SKM-1 treated with dmso at 0.1 percent for 144 hours (cell line): Measurements from ENCODE around the gene PC.

Experiments
- DNase-seq: peaks from one replicate; lab custom pipeline; 2025; ENCODE audit not compliant: unreplicated experiment; lab: John Stamatoyannopoulos, UW

Gene PC

DNA sequence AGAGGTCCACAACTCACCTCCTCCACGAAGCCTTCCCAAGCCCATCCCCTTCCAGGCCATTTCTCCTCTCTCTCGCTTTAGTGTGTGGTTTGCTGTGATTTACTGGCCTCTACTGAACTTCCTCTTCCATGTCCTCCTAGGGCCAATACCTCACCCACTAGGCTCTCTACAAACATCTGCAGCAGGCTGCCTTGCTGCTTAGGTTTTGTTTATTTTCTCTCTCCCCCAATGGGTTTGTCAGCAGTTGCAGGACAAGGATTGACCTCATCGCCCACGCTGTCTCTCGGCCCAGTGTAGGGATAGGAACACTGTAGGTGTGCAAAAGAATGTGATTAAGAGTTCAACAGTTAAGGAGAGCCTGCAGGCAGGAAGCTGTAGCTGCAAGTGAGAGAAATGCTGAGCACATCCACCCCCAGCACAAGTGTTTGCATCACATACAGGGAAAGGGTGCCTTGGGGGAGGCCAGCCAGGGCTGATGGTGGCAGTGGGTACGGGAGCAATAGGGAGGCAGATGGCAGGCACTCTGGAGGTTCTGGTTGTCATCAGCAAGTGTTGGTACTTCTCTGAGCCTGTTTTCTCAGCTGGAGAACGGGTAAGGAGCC, 1.4 kb downstream of the PC start:
- DNase-seq, result peak; percentile 51

- no peak for DNase-seq
Observed at GRCh38 chr11:66953081-66953833, 4.9 kb downstream of the PC start.

DNA sequence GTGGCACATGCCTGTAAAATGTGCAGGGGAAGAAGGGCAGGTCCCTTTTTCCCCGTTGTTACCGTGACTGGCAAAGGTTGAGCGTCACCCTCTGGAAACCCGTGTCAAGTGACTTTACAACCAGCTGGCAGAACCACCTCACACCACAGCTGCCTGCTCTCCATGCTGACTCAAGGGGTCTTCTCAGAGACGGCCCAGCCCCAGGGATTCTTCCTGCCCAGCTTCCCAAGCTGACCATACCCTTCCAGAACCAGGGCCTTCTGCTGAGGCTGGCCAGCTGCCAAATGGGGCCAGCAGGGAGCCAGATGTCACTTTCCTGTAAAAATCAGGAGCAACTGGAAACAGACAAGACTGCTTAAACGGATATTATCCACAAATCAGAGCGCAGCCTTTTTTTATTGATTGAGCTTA, 6.3 kb downstream of the PC start:
- no peak for DNase-seq

GRCh38 chr11:66951135-66951534, 7.0 kb downstream of the PC start:
- no peak for DNase-seq

- DNase-seq, result no peak
Observed at GRCh38 chr11:66950112-66950535, 8.1 kb downstream of the PC start.

- no peak for DNase-seq
Observed at GRCh38 chr11:66938582-66939135, 19.5 kb downstream of the PC start.

- no peak for DNase-seq
Observed at GRCh38 chr11:66937193-66937733, 20.9 kb downstream of the PC start.

DNA sequence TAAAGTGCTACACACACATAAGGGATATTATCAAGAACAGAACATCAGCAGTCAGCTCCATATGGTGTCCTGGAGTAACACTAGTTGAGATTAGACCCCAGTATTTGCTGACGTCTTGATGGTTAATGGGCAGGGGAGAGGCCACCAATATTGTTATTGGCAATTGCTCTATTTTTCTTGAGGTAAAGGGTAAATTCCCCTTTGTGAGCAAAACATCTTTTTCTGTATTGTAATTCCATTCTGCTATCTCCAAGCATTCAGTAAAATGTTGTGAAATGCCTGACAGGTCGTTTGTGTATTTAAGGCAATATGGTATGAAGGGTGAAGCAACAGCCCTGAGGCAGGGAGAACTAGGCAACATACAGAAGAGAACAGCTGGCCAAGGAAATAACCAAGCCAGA, 21.9 kb downstream of the PC start:
- no peak for DNase-seq

DNA sequence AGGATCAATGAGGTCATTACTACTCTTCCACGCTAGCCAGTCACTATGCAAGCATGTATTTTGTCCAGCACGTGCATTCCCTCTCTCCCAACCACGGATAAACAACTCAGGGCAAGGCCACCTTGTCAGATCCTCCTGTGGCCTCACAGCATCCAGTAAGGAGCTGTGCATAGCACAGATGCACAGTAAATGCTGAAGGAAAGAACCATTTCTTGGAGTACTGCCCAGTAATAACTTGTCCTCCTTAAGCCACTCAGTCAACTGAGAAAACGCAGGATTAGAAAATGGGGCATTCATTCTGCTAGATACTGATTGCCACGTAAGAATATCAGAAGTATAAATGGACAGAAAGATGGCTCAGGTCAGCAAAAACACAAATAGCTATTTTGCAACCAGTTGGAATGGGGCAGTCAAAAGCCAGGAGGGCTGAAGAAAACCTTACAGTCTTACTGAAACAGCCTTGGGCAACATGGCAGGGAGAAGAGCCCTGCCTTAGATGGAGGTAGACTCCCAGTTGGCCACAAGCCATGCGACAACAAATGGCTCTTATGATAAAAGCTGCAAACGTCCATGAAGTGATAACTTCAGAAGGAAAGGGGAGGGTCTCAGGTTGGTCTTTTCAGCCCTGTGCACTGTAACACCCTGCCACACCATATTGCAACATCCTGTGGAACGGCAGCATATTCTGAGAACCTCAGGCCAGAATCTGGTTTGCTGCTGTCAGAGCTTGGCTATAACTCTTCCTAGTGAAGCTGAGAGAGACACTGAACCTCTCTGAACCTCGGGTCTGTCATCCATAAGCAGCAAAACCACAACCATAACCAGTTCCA, 23.0 kb downstream of the PC start:
- DNase-seq, result peak; percentile 38

GRCh38 chr11:66933531-66933930, 24.7 kb downstream of the PC start:
- DNase-seq, result no peak

DNA sequence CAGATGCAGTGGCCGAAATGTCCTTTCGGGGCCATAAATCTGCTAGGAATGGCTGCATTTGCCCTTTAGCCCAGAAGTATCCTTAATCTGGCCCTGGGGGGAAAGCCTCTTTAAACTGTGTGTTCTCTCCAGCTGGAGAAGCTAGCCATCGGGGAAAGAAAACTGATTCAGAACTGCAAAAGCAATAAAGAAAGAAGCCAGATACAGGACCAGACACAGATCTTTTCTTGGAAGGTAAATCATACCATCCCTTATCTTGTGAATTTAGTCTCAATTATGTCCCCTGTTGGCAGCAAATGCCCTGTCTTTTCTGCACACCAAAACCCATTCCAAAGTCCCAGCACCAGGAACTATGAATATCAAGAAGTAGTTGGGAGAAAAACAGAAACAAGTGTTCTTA, 25.6 kb downstream of the PC start:
- no peak for DNase-seq

GRCh38 chr11:66929753-66930152, 28.4 kb downstream of the PC start:
- DNase-seq, result no peak

DNA sequence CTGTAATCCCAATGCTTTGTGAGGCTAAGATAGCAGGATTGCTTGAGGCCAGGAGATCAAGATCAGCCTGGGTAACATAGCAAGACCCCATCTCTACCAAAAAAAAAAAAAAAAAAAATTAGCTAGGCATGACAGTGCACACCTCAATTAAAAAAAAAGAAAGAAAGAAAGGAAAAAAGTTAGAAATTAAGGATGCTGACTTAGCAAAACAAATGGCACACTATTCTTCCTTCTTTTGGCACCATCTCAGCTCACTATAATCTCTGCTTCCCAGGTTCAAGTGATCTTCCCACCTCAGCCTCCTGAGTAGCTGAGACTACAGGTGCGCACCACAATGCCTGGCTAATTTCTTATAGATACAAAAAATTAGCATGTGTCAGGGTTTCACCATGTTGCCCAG, 33.9 kb downstream of the PC start:
- no peak for DNase-seq

DNA sequence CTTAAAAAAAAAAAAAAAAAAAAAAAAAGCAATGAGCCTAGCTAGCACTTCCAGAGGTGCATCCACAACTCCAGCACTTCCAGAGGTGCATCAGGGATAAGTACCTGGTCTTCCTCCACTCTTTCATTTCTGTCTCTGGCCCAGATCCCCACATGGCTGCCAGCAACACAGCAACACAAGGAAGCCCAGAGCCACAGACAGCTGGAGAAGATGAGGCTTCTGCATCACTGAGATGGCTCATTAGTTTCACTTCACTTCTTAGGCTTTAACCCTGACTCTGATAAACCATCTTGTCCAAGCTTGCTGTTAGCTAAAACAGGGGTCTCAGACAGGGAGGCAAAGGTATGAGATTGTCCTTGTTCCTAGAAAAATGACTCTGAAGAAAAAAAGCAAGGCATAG, 35.6 kb downstream of the PC start:
- DNase-seq, result no peak

DNA sequence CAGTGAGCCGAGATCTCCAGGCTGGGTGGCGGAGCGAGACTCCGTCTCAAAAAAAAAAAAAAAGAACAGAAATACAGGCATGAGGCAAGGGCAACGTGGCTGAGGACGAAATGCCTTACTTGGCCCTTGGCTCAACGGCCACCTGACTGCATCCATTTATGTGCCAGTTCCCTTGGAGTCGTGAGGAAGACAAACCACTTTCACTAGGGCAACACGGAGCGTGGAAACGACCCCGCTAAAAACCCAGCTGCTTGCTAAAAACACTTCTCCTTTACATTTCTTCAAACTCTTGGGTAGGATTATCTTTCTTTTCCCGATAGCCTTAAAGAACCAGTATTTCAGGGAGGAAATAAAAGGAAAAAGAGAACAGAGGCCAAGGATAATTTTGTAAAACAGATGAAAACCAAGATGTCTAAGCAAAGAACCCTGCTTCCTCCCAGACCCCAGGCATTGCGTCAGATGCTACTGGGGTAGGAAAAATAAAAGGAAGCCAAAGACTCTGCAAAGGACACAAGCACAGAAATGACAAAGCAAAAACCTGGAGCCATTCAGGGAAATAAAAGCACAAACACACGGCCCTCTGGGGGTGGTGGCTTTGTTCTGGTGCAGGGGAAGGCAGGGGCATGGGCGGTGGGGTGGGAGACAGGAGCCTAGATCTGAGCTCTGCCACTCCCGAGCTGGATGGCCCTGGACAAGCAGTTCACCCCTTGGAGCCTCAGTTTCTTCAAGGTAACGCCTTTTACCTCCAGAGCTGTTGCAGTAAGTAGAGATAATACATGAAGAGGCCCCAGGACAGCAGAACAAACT, 37.0 kb downstream of the PC start:
- peak; percentile 36 for DNase-seq

- no peak for DNase-seq
Observed at GRCh38 chr11:66919923-66920322, 38.3 kb downstream of the PC start.

GRCh38 chr11:66918741-66919140, 39.4 kb downstream of the PC start:
- no peak for DNase-seq

DNA sequence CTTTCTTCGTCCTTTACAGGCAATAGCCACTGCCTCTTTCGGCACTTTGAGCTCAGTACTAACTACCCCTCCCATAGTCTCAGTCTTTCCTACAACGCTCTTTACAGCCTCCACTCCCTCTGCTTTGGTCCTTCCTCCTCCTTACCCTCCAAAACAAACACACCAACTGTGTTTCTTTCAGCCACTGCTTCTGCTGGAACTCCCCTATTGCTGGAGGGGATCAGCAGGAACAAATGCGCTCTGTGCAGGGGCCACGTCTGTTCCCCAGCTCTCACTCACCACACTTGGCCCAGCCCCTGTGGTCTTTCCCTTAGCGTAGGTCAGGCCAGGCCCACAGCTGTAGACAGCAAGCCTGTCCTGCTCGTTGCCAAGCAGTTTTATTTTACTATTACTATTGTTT, 42.3 kb downstream of the PC start:
- DNase-seq, result no peak

DNA sequence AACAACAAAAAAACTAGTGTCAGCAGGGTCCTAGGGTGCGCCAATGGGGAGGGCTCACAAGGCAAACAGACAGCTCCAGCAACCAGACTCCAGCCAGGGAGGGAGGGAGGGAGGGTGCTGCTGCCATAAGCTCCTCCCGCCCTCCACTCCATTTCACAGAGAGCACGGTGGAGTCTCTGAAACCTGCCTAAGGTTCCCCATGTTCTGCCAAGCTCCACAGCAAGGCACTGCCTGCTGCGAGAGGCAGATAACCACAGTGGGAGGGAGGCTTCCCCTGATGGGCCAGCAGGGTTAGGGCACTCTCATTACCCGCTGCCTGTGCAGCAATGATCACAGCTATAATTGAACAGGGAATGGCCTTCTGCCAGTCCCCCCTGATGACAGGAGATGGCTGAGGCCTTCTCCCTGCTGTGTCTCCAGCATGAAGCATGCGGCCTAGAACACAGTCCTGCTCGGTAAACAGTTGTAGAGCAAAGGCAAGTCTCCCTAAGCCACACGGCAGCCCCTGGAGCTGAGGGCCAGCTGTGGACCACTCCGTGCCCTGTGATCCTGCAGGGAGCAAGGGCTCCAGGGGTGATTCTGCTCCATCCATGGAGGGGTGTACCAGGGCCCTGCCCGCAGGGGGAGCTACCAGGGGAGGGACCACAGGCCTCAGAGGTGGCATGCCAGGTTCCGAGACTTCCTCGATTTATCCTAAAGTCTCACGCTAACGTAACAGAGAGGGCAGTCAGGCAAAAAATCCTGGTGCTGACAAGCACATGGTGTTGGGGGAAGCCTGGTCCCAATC, 42.9 kb downstream of the PC start:
- DNase-seq, result no peak

DNA sequence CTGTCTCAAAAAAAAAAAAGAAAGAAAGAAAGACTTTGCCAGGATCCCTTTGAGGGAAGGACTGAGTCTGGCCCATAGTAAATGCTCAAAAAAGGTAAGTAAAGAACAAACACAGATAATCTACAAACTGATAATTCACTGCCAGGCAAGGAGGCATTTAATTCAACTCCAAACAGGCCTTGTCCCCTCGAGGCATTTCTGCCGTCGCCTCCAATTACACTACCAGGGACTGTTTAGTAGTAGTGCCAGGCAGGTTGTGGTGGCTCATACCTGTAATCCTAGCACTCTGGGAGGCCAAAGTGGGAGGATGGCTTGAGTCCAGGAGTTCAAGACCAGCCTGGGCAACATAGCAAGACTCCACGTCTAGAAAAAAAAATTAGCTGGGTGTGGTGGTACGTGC, 43.7 kb downstream of the PC start:
- DNase-seq, result no peak
